Thyroid gland (tissue), 4 donors: Measurements from ENCODE around the gene C1R. TPM values are rescaled to one million over a fixed set of nuclear protein-coding genes. Genes with fewer than 3 reads are reported as not detected.

Source experiments
- DNase-seq, 2 donors: peaks; one replicate each; pipeline ENCODE4 v3.0.0-alpha.2; 2019
- H3K27ac ChIP-seq, 3 donors: fragments of 200-600 bp; sonication (generic); 1 replicate in 2 of 3; 2 replicates in 1 of 3; pipeline ENCODE4 v1.5.1; 2016 to 2019; ENCODE audit warnings: mild to moderate bottlenecking in 1 of 3, moderate library complexity in 1 of 3
- H3K27me3 ChIP-seq: fragments of 200-600 bp; sonication (generic); one replicate; pipeline ENCODE4 v1.5.1; 2019
- H3K36me3 ChIP-seq, 2 donors: fragments of 200-600 bp; sonication (generic); one replicate each; pipeline ENCODE4 v1.5.1; 2016 to 2019
- H3K4me1 ChIP-seq, 2 donors: fragments of 200-600 bp; sonication (generic); one replicate each; pipeline ENCODE4 v1.5.1; 2017 to 2019
- H3K4me3 ChIP-seq, 3 donors: fragments of 200-600 bp; sonication (generic); replicated peaks in 1 of 3; 1 replicate in 2 of 3; 2 replicates in 1 of 3; pipeline ENCODE4 v1.5.1; 2016; ENCODE audit warnings: mild to moderate bottlenecking in 1 of 3
- H3K9me3 ChIP-seq: fragments of 200-600 bp; sonication (generic); one replicate; pipeline ENCODE4 v1.5.1; 2017
- CTCF ChIP-seq, 6 experiments: fragments of 200-600 bp in 3 of 6; fragments of 450-650 bp in 3 of 6; sonication (generic) in 3 of 6; IDR thresholded peaks; one replicate each; pipeline ENCODE4 v1.5.1; 2016 to 2019; ENCODE audit warnings: antibody characterized with exemption in 6 of 6, mild to moderate bottlenecking in 2 of 6, inconsistent platforms in 1 of 6, moderate library complexity in 1 of 6
- POLR2A ChIP-seq, 2 donors: fragments of 450-650 bp; IDR thresholded peaks; one replicate each; pipeline ENCODE4 v1.6.1; 2017; ENCODE audit warnings: antibody characterized with exemption in 2 of 2, mild to moderate bottlenecking in 2 of 2, moderate library complexity in 1 of 2
- WGBS, 2 donors: methylation state at CpG; one replicate each; pipeline ENCODE4 v1.1.5; 2017; 5-methylcytosine and 5-hydroxymethylcytosine counted together
- intact Hi-C: fragments of 100-400 bp; cut with DNase I; formaldehyde crosslinking; loops from one replicate; pipeline ENCODE4 v1.15.1; 2023
- total RNA-seq, 4 donors: library from RNA; depleted of rRNA; stranded (reverse); fragments of >200 nt; gene quantifications; one replicate each; pipeline ENCODE4 v1.2.3, GENCODE V29; 2016

C1R gene
- total RNA-seq, 4 donors from 2014 or later: 132 to 545 (median 312) TPM

GRCh38 chr12:7114008-7114407, 21.8 kb upstream of the C1R start:
- H3K27ac ChIP-seq: no peak overlapping the region
- no peaks in the 10 kb centered on the region for H3K27me3 ChIP-seq

GRCh38 chr12:7113389-7113871, 21.2 kb upstream of the C1R start:
- WGBS, 2 donors: 33 to 35% methylated on average over 3 to 5 of the region's 5 CpGs
- H3K27me3 ChIP-seq: no peaks in the 10 kb centered on the region
- H3K36me3 ChIP-seq: no peaks in the 10 kb centered on the region
- DNase-seq: peak in 1 of 2 donors; percentile 35
- no peaks in the 10 kb centered on the region for H3K9me3 ChIP-seq
- TF ChIP-seq CTCF (IDR thresholded peaks at IDR 0.05) (peak; percentile 65 to 79 (median 73)), POLR2A (IDR thresholded peaks at IDR 0.05) (no peak)
- intact Hi-C loops: loop anchor here (5.0 kb wide), 1 partner anchor 166 kb away; no protein-coding TSS in a partner anchor
- peaks cover 0 to 6% of the 10 kb centered on the region in 2 donors for H3K4me1 ChIP-seq
- H3K27ac ChIP-seq: no peak overlapping the region
- no peak overlapping the region for H3K4me3 ChIP-seq

More at GRCh38 chr12:7114008-7114407, 21.8 kb upstream of the C1R start:
- TF ChIP-seq POLR2A (IDR thresholded peaks at IDR 0.05) (no peak), CTCF (IDR thresholded peaks at IDR 0.05) (no peak)
- no peak overlapping the region for H3K4me3 ChIP-seq
- H3K9me3 ChIP-seq: no peaks in the 10 kb centered on the region
- DNase-seq: no peak
- peaks cover 0 to 6% of the 10 kb centered on the region in 2 donors for H3K4me1 ChIP-seq
- WGBS, 2 donors: 88 to 92% methylated on average over 11 of the region's 11 CpGs
- intact Hi-C loops: loop anchor here (5.0 kb wide), 1 partner anchor 167 kb away; no protein-coding TSS in a partner anchor
- no peaks in the 10 kb centered on the region for H3K36me3 ChIP-seq

GRCh38 chr12:7112041-7112440, 19.8 kb upstream of the C1R start:
- H3K4me3 ChIP-seq: no peak overlapping the region
- intact Hi-C loops: loop anchor here (5.0 kb wide), 1 partner anchor 165 kb away; no protein-coding TSS in a partner anchor
- TF ChIP-seq POLR2A (IDR thresholded peaks at IDR 0.05) (no peak), CTCF (IDR thresholded peaks at IDR 0.05) (no peak)
- DNase-seq: no peak
- H3K9me3 ChIP-seq: no peaks in the 10 kb centered on the region
- peaks cover 5 to 12% of the 10 kb centered on the region in 2 donors for H3K4me1 ChIP-seq
- H3K36me3 ChIP-seq: no peaks in the 10 kb centered on the region
- WGBS, 2 donors: 80 to 81% methylated on average over 4 of the region's 4 CpGs
- H3K27ac ChIP-seq: peak overlapping the region in 1 of 3 donors; percentile 5
- H3K27me3 ChIP-seq: no peaks in the 10 kb centered on the region

GRCh38 chr12:7110661-7111060, 18.4 kb upstream of the C1R start:
- Histone ChIP-seq H3K27ac (no peak overlapping the region), H3K4me1 (peaks cover 5 to 14% of the 10 kb centered on the region in 2 donors), H3K9me3 (no peaks in the 10 kb centered on the region), H3K36me3 (no peaks in the 10 kb centered on the region), H3K4me3 (no peak overlapping the region), H3K27me3 (no peaks in the 10 kb centered on the region)
- TF ChIP-seq POLR2A (IDR thresholded peaks at IDR 0.05) (no peak), CTCF (IDR thresholded peaks at IDR 0.05) (no peak)
- intact Hi-C loops: loop anchor here (5.0 kb wide), 1 partner anchor 163 kb away; no protein-coding TSS in a partner anchor
- DNase-seq: no peak
- 94 to 95% methylated on average over 5 of the region's 5 CpGs for WGBS, 2 donors

- peak overlapping the region in 1 of 3 donors; percentile 39 for H3K4me3 ChIP-seq
- 58 to 62% methylated on average over 5 of the region's 5 CpGs for WGBS, 2 donors
- H3K27ac ChIP-seq: peak overlapping the region in 2 of 3 donors; percentile 80 to 87
- H3K36me3 ChIP-seq: no peaks in the 10 kb centered on the region
- peaks cover 5 to 14% of the 10 kb centered on the region in 2 donors for H3K4me1 ChIP-seq
- H3K27me3 ChIP-seq: no peaks in the 10 kb centered on the region
- intact Hi-C loops: no loop called here
- no peaks in the 10 kb centered on the region for H3K9me3 ChIP-seq
- DNase-seq: no peak
- TF ChIP-seq CTCF (IDR thresholded peaks at IDR 0.05): no peak
- no peak for TF ChIP-seq POLR2A (IDR thresholded peaks at IDR 0.05)
Observed at GRCh38 chr12:7109572-7109920, 17.3 kb upstream of the C1R start.
